Stimulated activated naive B cell treated with anti-CD40 and anti-IgM and Interleukin-4, amounts not matched to agents 10 μg/mL and 1 μg/mL and 100 μg/mL, for 72 hours (primary cell): Measurements from ENCODE around the gene KIAA0930.
A peak's percentile ranks its signal among the peaks of the same experiment; 100 is the strongest.

Source experiments
- ATAC-seq, 2 donors: fragments of 150-1000 bp; cut with Tn5 transposase; replicated peaks; 2 replicates each; pipeline ENCODE4 v1.10.0; 2021; ENCODE audit warnings: moderate library complexity in 1 of 2
- DNase-seq: peaks from one replicate; pipeline ENCODE4 v3.0.0; 2021
- H3K27ac Mint-ChIP-seq: one replicate; pipeline ENCODE4 v1.8.0; 2022; ENCODE audit warnings: mild to moderate bottlenecking, mixed read lengths
- H3K27me3 Mint-ChIP-seq, 2 donors: one replicate each; pipeline ENCODE4 v1.8.0; 2022; ENCODE audit warnings: mixed read lengths in 2 of 2
- H3K36me3 Mint-ChIP-seq, 2 donors: one replicate each; pipeline ENCODE4 v1.8.0; 2022; ENCODE audit warnings: mixed read lengths in 2 of 2, mild to moderate bottlenecking in 1 of 2
- H3K4me1 Mint-ChIP-seq, 2 donors: one replicate each; pipeline ENCODE4 v1.8.0; 2022; ENCODE audit warnings: mixed read lengths in 2 of 2, mild to moderate bottlenecking in 1 of 2
- H3K4me3 Mint-ChIP-seq, 2 donors: one replicate each; pipeline ENCODE4 v1.8.0; 2022; ENCODE audit warnings: mild to moderate bottlenecking in 2 of 2, mixed read lengths in 2 of 2, moderate library complexity in 1 of 2
- H3K9me3 Mint-ChIP-seq, 2 donors: one replicate each; pipeline ENCODE4 v1.8.0; 2022; ENCODE audit warnings: mixed read lengths in 2 of 2, mild to moderate bottlenecking in 1 of 2

The KIAA0930 gene

DNA sequence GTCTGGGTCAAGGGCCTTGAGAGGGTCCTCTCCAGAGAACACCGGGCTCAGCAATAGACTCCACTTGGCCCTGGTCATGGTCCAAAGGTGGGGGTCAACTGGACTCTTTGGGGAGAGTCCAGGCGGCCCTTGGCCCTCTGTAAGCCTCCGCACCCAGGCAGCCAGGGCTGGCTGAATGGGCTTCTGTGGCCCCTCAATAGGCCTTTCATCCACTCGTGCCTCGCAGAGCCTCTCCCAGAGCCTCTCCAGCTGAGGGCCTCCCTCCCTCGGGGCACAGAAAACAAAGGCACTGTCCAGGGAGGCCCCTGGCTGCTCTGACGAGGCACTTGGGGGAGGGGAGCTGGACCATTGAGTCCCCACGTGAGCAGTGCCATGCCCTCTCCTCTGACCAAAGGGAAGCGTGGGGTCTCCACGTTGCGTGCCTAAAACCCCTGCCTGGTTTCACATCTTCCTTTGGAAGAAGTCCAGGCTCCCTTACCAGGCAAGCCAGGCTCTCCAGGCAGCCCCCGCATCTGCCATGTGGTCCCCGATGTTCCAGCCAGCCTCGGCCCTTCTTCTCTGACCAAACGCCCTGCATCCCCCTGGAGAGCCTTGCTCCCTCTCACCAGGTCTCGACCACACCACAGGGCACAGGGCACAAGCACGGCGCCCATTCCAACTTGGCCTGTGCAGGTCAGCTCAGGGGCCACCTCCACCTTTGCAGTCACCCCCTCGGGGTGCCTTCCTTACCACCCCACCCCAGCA lies 15.5 kb downstream of the KIAA0930 start:
- ATAC-seq, result no peak
- Mint-ChIP-seq H3K4me1 (peaks cover 31 to 78% of the 10 kb centered on the region in 2 donors), H3K27ac (peak overlapping the region; percentile 17), H3K9me3 (no peaks in the 10 kb centered on the region), H3K36me3 (peaks cover 5 to 14% of the 10 kb centered on the region in 2 donors), H3K27me3 (no peaks in the 10 kb centered on the region), H3K4me3 (no peak overlapping the region)
- no peak for DNase-seq

DNA sequence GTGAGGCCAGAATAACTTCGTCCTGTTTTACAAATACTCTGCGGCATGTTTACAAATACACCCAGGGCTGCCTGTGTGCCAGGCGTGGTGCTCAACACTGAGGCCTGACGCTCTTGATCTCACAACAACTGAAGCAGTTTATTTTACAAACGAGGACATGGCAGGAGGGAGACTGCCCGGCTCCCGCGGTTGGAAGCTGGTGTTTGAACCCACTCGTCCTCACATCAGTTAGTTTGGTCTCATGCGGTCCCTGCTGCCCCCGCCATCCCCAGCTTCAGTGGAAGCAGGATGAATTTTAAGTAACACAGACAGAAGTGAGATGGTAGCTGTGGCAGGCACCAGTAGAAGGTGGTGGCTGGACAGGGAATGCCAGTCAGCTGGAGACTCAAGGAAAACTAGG lies 16.4 kb downstream of the KIAA0930 start:
- peaks cover 5 to 14% of the 10 kb centered on the region in 2 donors for H3K36me3 Mint-ChIP-seq
- H3K4me3 Mint-ChIP-seq, result no peak overlapping the region
- H3K27me3 Mint-ChIP-seq, result no peaks in the 10 kb centered on the region
- ATAC-seq (no peak), DNase-seq (no peak)
- H3K4me1 Mint-ChIP-seq, result peaks cover 31 to 76% of the 10 kb centered on the region in 2 donors
- no peak overlapping the region for H3K27ac Mint-ChIP-seq
- no peaks in the 10 kb centered on the region for H3K9me3 Mint-ChIP-seq

DNA sequence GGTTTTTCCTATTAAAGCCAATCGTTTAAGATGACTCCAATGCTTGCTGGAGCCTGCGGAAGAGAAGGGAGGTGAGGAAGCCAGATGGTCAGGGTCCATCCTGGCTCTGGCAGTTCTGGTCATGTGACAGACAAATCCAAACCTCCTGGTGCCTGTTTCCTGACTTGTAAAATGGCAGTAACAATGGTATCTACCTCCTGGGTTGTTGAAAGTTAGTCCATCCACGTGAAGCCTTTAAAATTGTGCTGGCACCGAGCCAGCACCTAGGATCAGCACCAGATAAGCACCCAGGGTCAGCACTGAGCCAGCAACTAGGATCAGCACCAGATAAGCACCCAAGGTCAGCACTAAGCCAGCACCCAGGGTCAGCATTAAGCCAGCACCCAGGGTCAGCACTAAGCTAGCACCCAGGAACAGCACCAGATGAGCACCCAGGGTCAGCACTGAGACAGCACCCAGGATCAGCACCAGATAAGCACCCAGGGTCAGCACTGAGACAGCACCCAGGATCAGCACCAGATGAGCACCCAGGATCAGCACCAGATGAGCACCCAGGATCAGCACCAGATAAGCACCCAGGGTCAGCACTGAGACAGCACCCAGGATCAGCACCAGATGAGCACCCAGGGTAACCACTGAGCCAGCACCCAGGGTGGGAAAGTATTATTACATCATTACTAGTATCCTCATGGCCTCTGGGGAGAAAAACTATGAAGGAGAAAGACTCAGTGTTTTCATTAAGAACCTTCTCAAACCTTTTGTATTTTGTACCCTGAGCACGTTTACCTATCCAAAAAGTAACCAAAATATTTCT lies 17.2 kb downstream of the KIAA0930 start:
- H3K4me1 Mint-ChIP-seq, result peaks cover 35 to 83% of the 10 kb centered on the region in 2 donors
- H3K27ac Mint-ChIP-seq, result no peak overlapping the region
- ATAC-seq, result no peak
- no peaks in the 10 kb centered on the region for H3K9me3 Mint-ChIP-seq
- no peak for DNase-seq
- H3K27me3 Mint-ChIP-seq, result no peaks in the 10 kb centered on the region
- H3K4me3 Mint-ChIP-seq, result no peak overlapping the region
- peaks cover 5 to 14% of the 10 kb centered on the region in 2 donors for H3K36me3 Mint-ChIP-seq

DNA sequence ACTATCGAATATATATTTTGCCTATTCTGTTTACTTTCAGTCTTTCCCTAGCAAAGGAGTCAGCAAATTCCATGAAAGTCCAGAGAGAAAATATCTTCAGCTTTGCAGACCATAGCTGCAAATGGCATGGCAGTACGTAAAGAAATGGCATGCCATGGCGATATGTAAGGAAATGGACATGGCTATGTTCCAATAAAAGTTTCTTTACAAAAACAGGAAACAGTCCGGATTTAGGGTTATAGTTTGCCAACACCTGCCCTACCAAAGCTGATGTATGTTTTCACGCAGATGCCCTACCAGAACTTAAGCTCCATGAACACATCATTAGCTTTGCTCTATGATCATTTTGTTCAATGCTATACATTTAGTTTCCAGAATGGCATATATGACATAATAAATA lies 19.5 kb downstream of the KIAA0930 start:
- no peak overlapping the region for H3K27ac Mint-ChIP-seq
- H3K4me3 Mint-ChIP-seq, result no peak overlapping the region
- no peak for ATAC-seq
- H3K27me3 Mint-ChIP-seq, result no peaks in the 10 kb centered on the region
- no peak for DNase-seq
- no peaks in the 10 kb centered on the region for H3K9me3 Mint-ChIP-seq
- H3K4me1 Mint-ChIP-seq, result peaks cover 31 to 65% of the 10 kb centered on the region in 2 donors
- H3K36me3 Mint-ChIP-seq, result peaks cover 3 to 8% of the 10 kb centered on the region in 2 donors

DNA sequence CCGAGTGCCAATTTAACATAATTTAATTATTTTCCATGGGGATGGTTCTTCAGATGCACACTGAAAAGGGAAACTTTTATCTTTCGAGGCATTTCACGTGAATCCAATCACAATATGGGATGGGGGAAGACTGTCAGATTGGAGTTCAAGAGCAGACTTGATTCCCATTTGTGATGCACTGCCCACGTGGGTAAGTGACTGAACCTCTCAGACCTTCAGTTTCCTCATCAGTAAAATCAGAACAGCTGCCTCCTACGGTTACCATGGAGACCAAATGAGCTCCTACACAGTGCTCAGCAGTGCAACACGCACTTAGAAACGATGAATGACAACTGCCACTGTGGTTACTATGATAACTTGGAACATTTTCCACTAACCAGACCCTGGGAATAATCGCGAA lies 21.7 kb downstream of the KIAA0930 start:
- Mint-ChIP-seq H3K27me3 (no peaks in the 10 kb centered on the region), H3K4me1 (peaks cover 25 to 55% of the 10 kb centered on the region in 2 donors), H3K9me3 (no peaks in the 10 kb centered on the region), H3K27ac (peak overlapping the region; percentile 47), H3K4me3 (no peak overlapping the region), H3K36me3 (no peaks in the 10 kb centered on the region)
- DNase-seq (peak; percentile 43), ATAC-seq (peak; percentile 95 to 99)

DNA sequence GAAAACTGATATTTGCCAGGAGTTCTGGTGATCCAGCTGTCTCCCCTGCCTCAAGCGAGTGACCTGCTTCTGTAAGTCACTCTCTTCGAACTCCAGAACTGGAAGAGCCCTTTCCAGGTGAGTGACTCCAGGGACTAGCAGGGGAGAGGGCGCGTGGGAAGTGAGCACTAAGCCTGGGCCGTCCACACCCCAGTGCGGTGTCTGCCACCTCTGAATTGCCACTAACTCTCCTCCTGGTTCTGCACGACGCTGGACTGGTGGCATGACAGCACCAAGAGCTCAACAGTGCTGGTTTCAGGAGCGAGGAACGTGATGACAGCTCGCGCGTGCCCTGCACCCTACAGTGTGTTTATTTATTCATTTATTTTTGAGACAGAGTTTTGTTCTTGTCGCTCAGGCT lies 22.9 kb downstream of the KIAA0930 start:
- H3K4me3 Mint-ChIP-seq, result no peak overlapping the region
- peaks cover 27 to 55% of the 10 kb centered on the region in 2 donors for H3K4me1 Mint-ChIP-seq
- no peaks in the 10 kb centered on the region for H3K9me3 Mint-ChIP-seq
- H3K36me3 Mint-ChIP-seq, result no peaks in the 10 kb centered on the region
- no peak for ATAC-seq
- no peaks in the 10 kb centered on the region for H3K27me3 Mint-ChIP-seq
- no peak for DNase-seq
- H3K27ac Mint-ChIP-seq, result no peak overlapping the region

DNA sequence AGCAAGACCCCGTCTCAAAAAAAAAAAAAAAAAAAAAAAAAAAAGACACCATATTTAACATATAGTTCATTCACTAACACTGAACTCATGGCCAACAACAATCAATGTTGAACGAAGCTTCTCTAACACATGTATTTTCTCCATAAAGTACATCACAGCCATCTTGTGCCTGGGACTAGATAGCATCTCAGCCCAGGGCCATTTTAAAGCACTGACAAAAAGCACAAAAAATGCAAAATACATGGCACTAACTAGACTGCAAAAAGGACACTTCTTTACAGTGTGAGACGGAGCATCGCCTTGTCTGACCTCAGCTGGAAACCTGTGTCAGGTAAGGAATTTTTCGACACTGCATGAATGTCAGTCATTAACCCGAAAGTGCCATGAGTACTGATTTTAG lies 23.3 kb downstream of the KIAA0930 start:
- DNase-seq (no peak), ATAC-seq (no peak)
- Mint-ChIP-seq H3K4me3 (no peak overlapping the region), H3K36me3 (no peaks in the 10 kb centered on the region), H3K9me3 (no peaks in the 10 kb centered on the region), H3K4me1 (peaks cover 22 to 51% of the 10 kb centered on the region in 2 donors), H3K27ac (no peak overlapping the region), H3K27me3 (no peaks in the 10 kb centered on the region)

DNA sequence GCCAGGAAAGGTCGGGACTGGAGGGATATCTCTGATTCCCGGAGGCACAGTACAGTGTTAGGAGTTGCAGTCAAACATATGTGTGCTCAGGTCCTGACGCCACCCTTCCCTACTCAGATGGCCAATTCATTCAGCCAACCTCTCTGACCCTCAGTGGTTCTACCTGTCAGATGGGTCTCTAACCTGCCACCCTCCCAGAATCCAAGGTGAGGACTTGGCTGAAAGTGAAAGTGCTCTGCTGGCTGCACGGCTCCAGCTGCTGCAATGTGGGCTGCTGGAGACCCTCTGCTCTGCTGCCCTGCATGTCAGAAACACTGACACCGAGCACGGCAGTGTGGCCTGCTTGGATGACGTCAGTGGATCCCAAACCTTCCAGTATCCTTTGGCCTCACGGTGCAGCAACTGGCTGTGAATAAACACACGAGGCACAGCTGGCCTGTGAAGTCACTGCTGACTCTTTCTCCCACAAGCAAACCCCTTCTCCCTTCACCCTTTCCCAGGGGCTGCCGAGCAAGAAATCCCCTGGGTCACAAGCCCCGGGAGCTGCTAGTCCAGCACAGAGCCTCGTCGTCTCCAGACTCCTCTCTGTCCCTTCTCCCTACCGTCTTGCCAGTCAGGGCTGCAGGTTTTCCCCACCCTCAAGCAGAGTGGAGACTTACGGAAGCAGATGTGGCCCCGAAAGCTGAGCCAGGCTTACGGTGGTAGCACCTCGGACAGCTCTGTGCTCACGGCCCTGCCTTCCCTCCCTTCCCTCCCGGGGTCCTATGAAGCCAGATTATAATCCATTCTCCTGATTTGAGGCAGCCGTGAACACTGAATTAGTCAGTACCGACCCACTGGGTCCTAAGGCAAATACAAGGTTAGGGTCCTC lies 24.3 kb downstream of the KIAA0930 start:
- Mint-ChIP-seq H3K4me3 (no peak overlapping the region), H3K27ac (no peak overlapping the region), H3K27me3 (no peaks in the 10 kb centered on the region), H3K4me1 (peaks cover 22 to 43% of the 10 kb centered on the region in 2 donors), H3K9me3 (no peaks in the 10 kb centered on the region), H3K36me3 (peaks cover 0 to 4% of the 10 kb centered on the region in 2 donors)
- ATAC-seq (no peak), DNase-seq (no peak)

DNA sequence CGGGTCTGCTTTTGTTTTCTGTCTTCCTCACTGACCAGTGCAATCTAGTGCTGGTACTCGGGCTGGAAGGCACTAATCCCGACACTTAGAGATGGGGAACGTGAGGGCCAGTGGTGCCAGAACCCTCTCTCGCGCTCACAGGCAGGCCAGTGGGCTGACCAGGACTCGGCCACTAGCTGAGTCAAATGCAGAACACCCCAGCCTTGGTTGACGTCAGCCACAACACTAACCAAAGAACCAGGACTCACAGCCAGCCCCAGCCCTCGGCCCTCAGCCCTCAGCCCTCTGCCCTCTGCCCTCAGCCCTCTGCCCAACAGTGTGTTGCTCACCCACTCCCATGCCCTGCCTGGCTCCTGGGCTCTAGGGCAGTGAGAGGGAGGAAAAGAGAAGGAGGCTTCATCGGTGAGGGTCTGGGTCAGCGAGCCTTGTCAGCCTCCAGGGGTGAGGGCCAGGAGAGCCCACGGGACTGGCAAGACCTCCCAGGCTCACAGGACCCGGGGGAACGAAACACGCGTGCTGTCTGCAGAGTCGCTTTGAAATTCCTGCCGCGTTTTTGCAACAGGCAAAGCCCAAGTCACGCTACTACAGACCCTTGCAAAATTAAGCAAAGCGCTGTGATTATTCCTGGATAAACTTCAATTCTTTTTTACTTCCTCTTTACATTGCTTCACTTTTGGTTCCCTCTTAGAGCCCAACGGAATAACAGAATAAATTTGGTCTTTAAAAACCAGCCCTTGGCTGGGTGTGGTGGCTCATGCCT lies 27.5 kb downstream of the KIAA0930 start:
- peaks cover 2 to 19% of the 10 kb centered on the region in 2 donors for H3K36me3 Mint-ChIP-seq
- no peaks in the 10 kb centered on the region for H3K27me3 Mint-ChIP-seq
- H3K27ac Mint-ChIP-seq, result no peak overlapping the region
- H3K4me3 Mint-ChIP-seq, result peak overlapping the region in 1 of 2 donors; percentile 30
- DNase-seq (no peak), ATAC-seq (peak; percentile 60 to 69)
- H3K9me3 Mint-ChIP-seq, result no peaks in the 10 kb centered on the region
- H3K4me1 Mint-ChIP-seq, result peaks cover 19 to 33% of the 10 kb centered on the region in 2 donors

DNA sequence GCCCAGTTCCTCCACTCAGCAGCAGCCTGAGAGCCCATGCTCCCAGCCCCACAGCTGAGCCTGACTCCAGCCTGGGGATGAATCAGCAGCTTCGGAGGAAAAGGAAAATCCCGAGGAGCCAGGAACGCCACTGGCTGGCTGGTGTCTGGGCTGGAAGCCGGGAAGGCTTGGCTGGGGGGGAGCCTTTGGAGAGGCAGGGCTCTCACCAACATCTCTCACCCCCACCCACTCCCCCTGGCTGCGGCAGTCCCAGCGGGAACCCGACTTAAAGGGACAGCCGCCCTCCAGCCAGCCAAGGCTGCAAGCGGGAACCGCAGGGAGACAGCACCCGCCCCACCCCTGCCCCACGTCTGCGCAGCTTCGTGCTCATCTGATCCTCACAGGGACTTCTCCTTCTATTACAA lies 28.4 kb downstream of the KIAA0930 start:
- no peak for ATAC-seq

DNA sequence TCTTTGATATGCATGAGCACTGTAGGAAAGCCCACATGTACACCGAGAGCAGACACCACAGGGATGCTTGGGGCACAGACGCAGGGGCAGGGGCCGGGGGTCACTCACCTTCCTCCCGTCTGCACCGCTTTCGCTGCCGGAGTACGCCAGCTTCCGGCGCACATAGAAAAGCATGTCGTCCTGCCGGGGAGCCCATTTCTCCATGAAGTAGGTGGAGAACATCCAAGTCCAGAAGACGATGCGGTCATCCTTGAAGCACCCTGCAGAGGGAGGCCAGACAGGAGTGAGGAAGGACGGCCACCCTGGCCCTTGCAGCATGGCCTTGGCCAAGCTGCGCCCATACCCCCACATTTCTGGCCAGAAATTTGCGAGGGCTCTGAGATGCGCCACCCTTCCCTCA lies 28.8 kb downstream of the KIAA0930 start:
- no peaks in the 10 kb centered on the region for H3K27me3 Mint-ChIP-seq
- H3K9me3 Mint-ChIP-seq, result no peaks in the 10 kb centered on the region

More for the DNA sequence above, 28.4 kb downstream of the KIAA0930 start:
- H3K9me3 Mint-ChIP-seq, result no peaks in the 10 kb centered on the region
- peaks cover 19 to 33% of the 10 kb centered on the region in 2 donors for H3K4me1 Mint-ChIP-seq
- no peak overlapping the region for H3K27ac Mint-ChIP-seq
- no peak overlapping the region for H3K4me3 Mint-ChIP-seq
- peaks cover 3 to 24% of the 10 kb centered on the region in 2 donors for H3K36me3 Mint-ChIP-seq
- DNase-seq, result no peak
- H3K27me3 Mint-ChIP-seq, result no peaks in the 10 kb centered on the region

DNA sequence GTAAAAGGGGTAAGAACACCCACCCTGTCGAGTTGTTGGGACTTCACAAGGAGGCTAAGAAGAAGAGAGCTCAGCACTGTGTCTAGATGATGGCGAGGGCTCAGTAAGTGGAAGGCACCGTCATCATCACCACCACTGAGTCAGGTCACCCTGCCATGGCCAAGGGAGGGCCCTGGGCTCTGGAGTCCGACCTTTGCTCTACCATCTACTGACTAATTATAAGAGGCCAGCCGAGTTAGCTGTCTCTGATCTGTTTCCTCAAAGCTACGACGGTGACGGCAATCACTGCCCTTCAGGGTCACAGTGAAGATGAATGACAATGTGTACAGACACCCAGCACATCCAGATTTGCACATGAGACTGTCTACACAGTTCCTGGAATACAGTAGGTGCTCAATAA lies 29.3 kb downstream of the KIAA0930 start:
- Mint-ChIP-seq H3K27ac (no peak overlapping the region), H3K36me3 (peaks cover 3 to 25% of the 10 kb centered on the region in 2 donors), H3K9me3 (no peaks in the 10 kb centered on the region), H3K27me3 (no peaks in the 10 kb centered on the region), H3K4me3 (no peak overlapping the region), H3K4me1 (peaks cover 19 to 31% of the 10 kb centered on the region in 2 donors)
- ATAC-seq, result no peak
- DNase-seq, result no peak

More for the DNA sequence above, 28.8 kb downstream of the KIAA0930 start:
- peaks cover 3 to 24% of the 10 kb centered on the region in 2 donors for H3K36me3 Mint-ChIP-seq
- no peak overlapping the region for H3K27ac Mint-ChIP-seq
- peaks cover 19 to 33% of the 10 kb centered on the region in 2 donors for H3K4me1 Mint-ChIP-seq
- H3K4me3 Mint-ChIP-seq, result no peak overlapping the region
- DNase-seq, result no peak
- no peak for ATAC-seq

DNA sequence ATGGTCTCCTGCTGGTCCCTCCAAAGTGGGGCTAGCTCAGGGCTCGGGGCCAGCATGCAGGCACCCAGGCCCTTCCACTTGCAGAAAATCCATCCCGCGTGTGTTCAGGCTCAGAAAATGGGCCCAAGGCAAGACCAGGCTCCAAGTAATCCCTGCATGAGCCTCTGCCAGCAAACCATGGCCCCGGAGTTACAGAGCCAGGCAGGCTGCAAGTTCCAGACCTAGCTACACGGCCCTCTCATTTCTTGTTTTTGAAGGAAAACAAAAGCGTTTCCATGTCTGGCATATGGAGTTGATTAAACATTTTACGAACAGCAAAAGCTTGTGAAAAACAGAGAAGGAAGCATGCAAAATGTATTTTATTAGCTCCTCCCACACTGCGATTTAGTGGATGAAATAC lies 29.7 kb downstream of the KIAA0930 start:
- peaks cover 18 to 29% of the 10 kb centered on the region in 2 donors for H3K4me1 Mint-ChIP-seq
- H3K9me3 Mint-ChIP-seq, result no peaks in the 10 kb centered on the region
- no peak overlapping the region for H3K27ac Mint-ChIP-seq
- H3K4me3 Mint-ChIP-seq, result no peak overlapping the region
- no peak for ATAC-seq
- DNase-seq, result no peak
- H3K36me3 Mint-ChIP-seq, result peaks cover 4 to 28% of the 10 kb centered on the region in 2 donors
- no peaks in the 10 kb centered on the region for H3K27me3 Mint-ChIP-seq
